ENCODE results near the gene DNAH2. TPM values are rescaled to one million over a fixed set of nuclear protein-coding genes. Genes with fewer than 3 reads are reported as not detected.

The DNAH2 gene
- total and polyA plus RNA-seq, 9 of the 15 experiments (the other 6 are each of a cell fraction or from before 2014, with no cell fraction given) = 0.03 TPM; not detected in 8

GRCh38 chr17:7842380-7843256, 125.1 kb downstream of the DNAH2 start (continued):
- peak; percentile 76 for TF ChIP-seq FOSL1 (tag; conservative IDR thresholded peaks at IDR 0.05)
- peak in 1 of 2 experiments; percentile 50; a peak in 1 of 4 replicates for TF ChIP-seq UBTF (IDR thresholded peaks at IDR 0.05; ENCODE audit: borderline replicate concordance in 1 of 2, low read depth in 2 of 2, low read length in 2 of 2)
- 0 out of 4 replicates have a peak, but pooled peaks of 1 of the 2 experiments have one; percentile 20 for TF ChIP-seq FOXA3 (CRISPR knock-in tag; conservative IDR thresholded peaks at IDR 0.05 in 1 of 2, IDR thresholded peaks at IDR 0.05 in 1 of 2)
- TF ChIP-seq ZNF239 (CRISPR knock-in tag; IDR thresholded peaks at IDR 0.05) = no peak
- no peak for TF ChIP-seq FUS (optimal IDR thresholded peaks at IDR 0.05; ENCODE audit: low read depth, low read length)
- no peak for TF ChIP-seq PTBP1 (IDR thresholded peaks at IDR 0.05; ENCODE audit: low read depth, low read length)
- 0 out of 2 replicates have a peak, but pooled peaks have one; percentile 23 for TF ChIP-seq E2F4 (CRISPR knock-in tag; IDR thresholded peaks at IDR 0.05; ENCODE audit: low read depth)
- TF ChIP-seq ZNF445 (CRISPR knock-in tag; IDR thresholded peaks at IDR 0.05; ENCODE audit: low read depth) = no peak
- TF ChIP-seq HINFP (tag; conservative IDR thresholded peaks at IDR 0.05; ENCODE audit: low read depth) = no peak
- TF ChIP-seq ZNF347 (CRISPR knock-in tag; IDR thresholded peaks at IDR 0.05; ENCODE audit: low read depth) = no peak
- TF ChIP-seq CEBPB (tag; IDR thresholded peaks at IDR 0.05) = peak; percentile 6; the same call in 1 of the 2 replicates
- TF ChIP-seq ATF2 (CRISPR knock-in tag; IDR thresholded peaks at IDR 0.05) = no peak
- TF ChIP-seq HNRNPL (IDR thresholded peaks at IDR 0.05; ENCODE audit: low read depth, low read length) = no peak
- 0 out of 2 replicates have a peak, but pooled peaks have one; percentile 9 for TF ChIP-seq THAP12 (CRISPR knock-in tag; IDR thresholded peaks at IDR 0.05)
- TF ChIP-seq ZNF253 (CRISPR knock-in tag; conservative IDR thresholded peaks at IDR 0.05) = no peak
- no peak for TF ChIP-seq ZNF24 (IDR thresholded peaks at IDR 0.05)
- TF ChIP-seq ZNF23 (CRISPR knock-in tag; IDR thresholded peaks at IDR 0.05) = no peak
- TF ChIP-seq ZNF586 (CRISPR knock-in tag; conservative IDR thresholded peaks at IDR 0.05) = no peak

All from K562 (cell line).